ENCODE results near the gene BPIFB3.

DNA sequence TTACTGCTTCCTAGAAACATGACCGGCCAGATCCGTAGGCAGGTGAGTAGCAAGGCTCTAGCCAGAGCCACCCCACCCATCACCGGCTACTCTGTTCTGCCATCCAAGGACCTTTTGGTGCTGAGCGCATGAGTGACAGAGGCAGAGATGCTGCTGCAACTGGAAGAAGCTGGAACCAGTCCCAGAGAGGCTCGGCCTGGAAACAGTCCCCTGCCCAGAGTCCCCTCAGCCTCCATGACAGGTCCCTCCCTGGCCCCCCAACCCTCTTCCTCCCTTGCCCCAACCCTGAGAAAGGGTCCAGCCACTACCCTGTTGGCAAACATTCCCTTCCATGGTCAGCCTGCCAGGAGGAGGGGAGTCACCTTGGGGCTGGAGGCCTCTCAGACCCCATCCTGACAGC lies 57.6 kb downstream of the BPIFB3 start:
- TF ChIP-seq, protein P1, sequence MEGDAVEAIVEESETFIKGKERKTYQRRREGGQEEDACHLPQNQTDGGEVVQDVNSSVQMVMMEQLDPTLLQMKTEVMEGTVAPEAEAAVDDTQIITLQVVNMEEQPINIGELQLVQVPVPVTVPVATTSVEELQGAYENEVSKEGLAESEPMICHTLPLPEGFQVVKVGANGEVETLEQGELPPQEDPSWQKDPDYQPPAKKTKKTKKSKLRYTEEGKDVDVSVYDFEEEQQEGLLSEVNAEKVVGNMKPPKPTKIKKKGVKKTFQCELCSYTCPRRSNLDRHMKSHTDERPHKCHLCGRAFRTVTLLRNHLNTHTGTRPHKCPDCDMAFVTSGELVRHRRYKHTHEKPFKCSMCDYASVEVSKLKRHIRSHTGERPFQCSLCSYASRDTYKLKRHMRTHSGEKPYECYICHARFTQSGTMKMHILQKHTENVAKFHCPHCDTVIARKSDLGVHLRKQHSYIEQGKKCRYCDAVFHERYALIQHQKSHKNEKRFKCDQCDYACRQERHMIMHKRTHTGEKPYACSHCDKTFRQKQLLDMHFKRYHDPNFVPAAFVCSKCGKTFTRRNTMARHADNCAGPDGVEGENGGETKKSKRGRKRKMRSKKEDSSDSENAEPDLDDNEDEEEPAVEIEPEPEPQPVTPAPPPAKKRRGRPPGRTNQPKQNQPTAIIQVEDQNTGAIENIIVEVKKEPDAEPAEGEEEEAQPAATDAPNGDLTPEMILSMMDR (IDR thresholded peaks at IDR 0.05), result no peak
- no peak for TF ChIP-seq POLR2A (IDR thresholded peaks at IDR 0.05)

Measured in uterus (tissue), 2 donors.